CD4-positive, alpha-beta T cell (primary cell): Measurements from ENCODE around the gene RBCK1. TPM values are rescaled to one million over a fixed set of nuclear protein-coding genes. Genes with fewer than 3 reads are reported as not detected.

ENCODE experiments used
- ATAC-seq: fragments of 200-7000 bp; cut with Tn5 transposase; one replicate; pipeline ENCODE4 v1.10.0; 2022; ENCODE audit warnings: mild to moderate bottlenecking; ENCODE audit not compliant: poor library complexity
- CTCF ChIA-PET: fragments of 350-600 bp; sonication (Branson Sonifier 250); formaldehyde crosslinking; loops from one replicate; lab custom pipeline; 2021; ENCODE audit warnings: antibody characterized with exemption, inconsistent platforms; lab: Charles Lee
- POLR2A ChIA-PET: fragments of 350-600 bp; sonication (Branson Sonifier 250); formaldehyde crosslinking; loops from one replicate; lab custom pipeline; 2021; ENCODE audit warnings: antibody characterized with exemption, inconsistent platforms; lab: Charles Lee
- DNase-seq, 14 experiments: peaks; one replicate each; pipeline ENCODE4 v3.0.0-alpha.2; 2013 to 2020; ENCODE audit warnings: mixed read lengths in 2 of 14
- H3K27ac ChIP-seq, 2 donors: one replicate each; pipeline versions ENCODE4 v1.5.1 to v1.7.0; 2013; ENCODE audit warnings: low read length in 2 of 2, low read depth in 1 of 2, mild to moderate bottlenecking in 1 of 2
- H3K27me3 ChIP-seq, 2 experiments: 1 replicate in 1 of 2; 2 replicates in 1 of 2; pipeline versions ENCODE4 v1.6.1 to v1.7.0; 2013; ENCODE audit warnings: low read length in 2 of 2, control low read depth in 1 of 2, mild to moderate bottlenecking in 1 of 2, moderate library complexity in 1 of 2; ENCODE audit not compliant: insufficient read depth in 2 of 2, control insufficient read depth in 1 of 2
- H3K36me3 ChIP-seq: one replicate; pipeline ENCODE4 v1.6.1; 2013; ENCODE audit warnings: low read length, control low read depth; ENCODE audit not compliant: insufficient read depth
- H3K4me1 ChIP-seq: one replicate; pipeline ENCODE4 v1.6.1; 2013; ENCODE audit warnings: low read length, control low read depth; ENCODE audit not compliant: insufficient read depth
- H3K4me3 ChIP-seq: one replicate; pipeline ENCODE4 v1.5.1; 2013; ENCODE audit warnings: mild to moderate bottlenecking, low read length, moderate library complexity
- H3K9me3 ChIP-seq, 2 experiments: 1 replicate in 1 of 2; 2 replicates in 1 of 2; pipeline versions ENCODE4 v1.6.1 to v1.7.0; 2013; ENCODE audit warnings: low read length in 2 of 2, mild to moderate bottlenecking in 2 of 2, control low read depth in 1 of 2, moderate library complexity in 1 of 2; ENCODE audit not compliant: control insufficient read depth in 1 of 2, insufficient read depth in 1 of 2
- H3K27ac Mint-ChIP-seq: one replicate; pipeline ENCODE4 v1.8.0; 2020; ENCODE audit warnings: mixed read lengths
- H3K27me3 Mint-ChIP-seq: one replicate; pipeline ENCODE4 v1.8.0; 2021; ENCODE audit warnings: mixed read lengths
- H3K36me3 Mint-ChIP-seq: one replicate; pipeline ENCODE4 v1.8.0; 2021; ENCODE audit warnings: low read depth, mixed read lengths
- H3K4me1 Mint-ChIP-seq: one replicate; pipeline ENCODE4 v1.8.0; 2021; ENCODE audit warnings: low read depth, mixed read lengths
- H3K4me3 Mint-ChIP-seq: one replicate; pipeline ENCODE4 v1.8.0; 2020; ENCODE audit warnings: mild to moderate bottlenecking, mixed read lengths
- H3K9me3 Mint-ChIP-seq: one replicate; pipeline ENCODE4 v1.8.0; 2020; ENCODE audit warnings: mixed read lengths
- intact Hi-C, 2 experiments: fragments of 100-400 bp; cut with DNase I in 1 of 2; cut with micrococcal nuclease in 1 of 2; formaldehyde crosslinking; loops; one replicate each; pipeline versions ENCODE4 v1.15.1 to v1.9.0; 2023 to 2025; cut with DNase I, micrococcal nuclease
- total RNA-seq, 174 experiments: library from RNA in 2 of 174; stranded (reverse) in 2 of 174; gene quantifications; one replicate each; pipeline ENCODE4 v1.2.3 and lab custom pipeline; 2021 to 2026
- TF ChIP-seq, protein P1 (sequence below): fragments of 200-600 bp; IDR thresholded peaks from one replicate; pipeline ENCODE4 v1.8.0; 2022; ENCODE audit warnings: antibody characterized with exemption, mild to moderate bottlenecking

The RBCK1 gene
- total RNA-seq, 2 experiments from 2014 or later = 53.3 to 57.3 TPM

DNA sequence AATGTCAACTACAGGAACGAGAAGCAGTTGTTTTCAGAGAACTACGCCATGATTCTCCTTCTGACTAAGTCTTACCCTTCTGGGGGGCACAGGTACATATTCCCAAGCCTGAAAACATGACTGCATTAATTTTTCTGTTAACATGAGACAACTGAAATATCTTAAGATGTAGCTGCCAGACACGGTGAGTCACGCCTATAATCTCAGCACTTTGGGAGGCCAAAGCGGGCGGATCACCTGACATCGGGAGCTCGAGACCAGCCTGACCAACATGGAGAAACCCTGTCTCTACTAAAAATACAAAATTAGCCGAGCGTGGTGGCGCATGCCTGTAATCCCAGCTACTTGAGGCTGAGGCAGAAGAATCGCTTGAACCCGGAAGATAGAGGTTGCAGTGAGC lies 32.5 kb downstream of the RBCK1 start:
- no peaks in the 10 kb centered on the region for H3K27me3 ChIP-seq
- no peak overlapping the region for H3K4me3 ChIP-seq
- POLR2A ChIA-PET = interaction anchor here (0.7 kb wide), 1 partner anchor 21 kb away, joined by 3 read pairs; no protein-coding TSS in a partner anchor
- ATAC-seq = no peak
- no peaks in the 10 kb centered on the region for H3K9me3 ChIP-seq
- H3K4me1 ChIP-seq = peaks cover 39% of the 10 kb centered on the region
- Mint-ChIP-seq H3K9me3 (no peaks in the 10 kb centered on the region), H3K4me3 (no peak overlapping the region), H3K27me3 (no peaks in the 10 kb centered on the region), H3K36me3 (peaks cover 89% of the 10 kb centered on the region), H3K4me1 (peaks cover 53% of the 10 kb centered on the region), H3K27ac (no peak overlapping the region)
- peaks cover 59% of the 10 kb centered on the region for H3K36me3 ChIP-seq
- no peak overlapping the region for H3K27ac ChIP-seq
- TF ChIP-seq, protein P1, sequence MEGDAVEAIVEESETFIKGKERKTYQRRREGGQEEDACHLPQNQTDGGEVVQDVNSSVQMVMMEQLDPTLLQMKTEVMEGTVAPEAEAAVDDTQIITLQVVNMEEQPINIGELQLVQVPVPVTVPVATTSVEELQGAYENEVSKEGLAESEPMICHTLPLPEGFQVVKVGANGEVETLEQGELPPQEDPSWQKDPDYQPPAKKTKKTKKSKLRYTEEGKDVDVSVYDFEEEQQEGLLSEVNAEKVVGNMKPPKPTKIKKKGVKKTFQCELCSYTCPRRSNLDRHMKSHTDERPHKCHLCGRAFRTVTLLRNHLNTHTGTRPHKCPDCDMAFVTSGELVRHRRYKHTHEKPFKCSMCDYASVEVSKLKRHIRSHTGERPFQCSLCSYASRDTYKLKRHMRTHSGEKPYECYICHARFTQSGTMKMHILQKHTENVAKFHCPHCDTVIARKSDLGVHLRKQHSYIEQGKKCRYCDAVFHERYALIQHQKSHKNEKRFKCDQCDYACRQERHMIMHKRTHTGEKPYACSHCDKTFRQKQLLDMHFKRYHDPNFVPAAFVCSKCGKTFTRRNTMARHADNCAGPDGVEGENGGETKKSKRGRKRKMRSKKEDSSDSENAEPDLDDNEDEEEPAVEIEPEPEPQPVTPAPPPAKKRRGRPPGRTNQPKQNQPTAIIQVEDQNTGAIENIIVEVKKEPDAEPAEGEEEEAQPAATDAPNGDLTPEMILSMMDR = no peak
- no peak for DNase-seq
- CTCF ChIA-PET = no interaction called here
- intact Hi-C loops = no loop called here

DNA sequence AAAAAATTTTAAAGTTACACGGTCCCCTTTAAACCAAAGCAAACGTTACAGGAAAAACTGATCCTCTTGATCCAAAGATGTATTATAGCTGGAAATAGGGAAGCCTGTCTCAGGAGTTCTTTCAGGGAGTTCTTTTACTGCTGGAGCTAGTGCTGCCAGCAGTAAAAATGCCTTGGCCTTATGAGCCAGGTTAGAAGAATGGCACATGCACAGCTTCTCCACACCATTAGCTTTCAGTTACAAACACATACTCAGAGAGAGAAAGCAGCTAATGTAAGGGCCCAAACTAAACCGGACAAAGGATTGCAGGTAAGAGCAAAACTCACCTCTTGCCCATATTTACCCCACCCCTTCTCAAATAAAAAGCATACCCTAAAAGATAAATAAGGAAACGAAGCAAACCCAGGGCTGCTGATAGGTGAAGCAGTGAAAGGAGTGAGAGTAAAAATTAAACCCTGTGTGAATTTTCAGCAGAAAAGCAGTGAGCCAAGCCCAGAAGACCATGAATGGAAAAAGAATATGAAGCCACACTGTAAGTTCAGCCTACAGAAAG lies 35.2 kb downstream of the RBCK1 start:
- intact Hi-C loops = no loop called here
- TF ChIP-seq, protein P1 = no peak
- ChIA-PET POLR2A (no interaction called here), CTCF (no interaction called here)
- Histone ChIP-seq H3K27me3 (no peaks in the 10 kb centered on the region), H3K27ac (no peak overlapping the region), H3K4me3 (no peak overlapping the region), H3K36me3 (peaks cover 66% of the 10 kb centered on the region), H3K4me1 (peaks cover 21% of the 10 kb centered on the region), H3K9me3 (no peaks in the 10 kb centered on the region)
- DNase-seq (no peak), ATAC-seq (no peak)
- no peak overlapping the region for H3K27ac Mint-ChIP-seq
- no peaks in the 10 kb centered on the region for H3K9me3 Mint-ChIP-seq
- peaks cover 89% of the 10 kb centered on the region for H3K36me3 Mint-ChIP-seq
- H3K4me3 Mint-ChIP-seq = no peak overlapping the region
- no peaks in the 10 kb centered on the region for H3K27me3 Mint-ChIP-seq
- H3K4me1 Mint-ChIP-seq = peaks cover 40% of the 10 kb centered on the region

DNA sequence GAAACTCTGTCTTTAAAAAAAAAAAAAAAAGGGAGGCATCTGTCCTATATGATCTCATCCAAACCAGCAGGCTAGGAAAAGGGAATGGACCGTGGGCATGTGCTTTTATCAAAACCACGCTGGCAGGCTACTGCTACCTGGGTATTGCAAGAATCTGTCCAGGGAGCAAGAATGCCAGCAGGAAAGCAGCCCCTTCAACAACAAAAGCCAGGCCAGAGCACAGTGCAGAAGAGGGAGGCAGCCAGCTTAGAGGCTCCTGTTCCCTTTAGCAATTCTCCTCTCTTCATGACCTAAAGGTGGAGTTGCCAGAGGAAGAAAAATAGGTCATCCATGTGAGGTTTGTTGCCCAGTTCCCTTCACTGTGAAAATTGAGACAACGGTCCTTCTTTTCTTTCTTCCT lies 36.0 kb downstream of the RBCK1 start:
- intact Hi-C loops = no loop called here
- POLR2A ChIA-PET = no interaction called here
- H3K27me3 ChIP-seq = no peaks in the 10 kb centered on the region
- ATAC-seq (no peak), DNase-seq (no peak)
- Mint-ChIP-seq H3K9me3 (no peaks in the 10 kb centered on the region), H3K4me1 (peaks cover 32% of the 10 kb centered on the region), H3K27ac (no peak overlapping the region), H3K36me3 (peaks cover 81% of the 10 kb centered on the region), H3K4me3 (no peak overlapping the region), H3K27me3 (no peaks in the 10 kb centered on the region)
- no peak overlapping the region for H3K27ac ChIP-seq
- peaks cover 12% of the 10 kb centered on the region for H3K4me1 ChIP-seq
- CTCF ChIA-PET = interaction anchor here (1.0 kb wide), 1 partner anchor 8 kb away, joined by 3 read pairs; no protein-coding TSS in a partner anchor
- TF ChIP-seq, protein P1 = no peak
- no peaks in the 10 kb centered on the region for H3K9me3 ChIP-seq
- H3K36me3 ChIP-seq = peaks cover 66% of the 10 kb centered on the region
- no peak overlapping the region for H3K4me3 ChIP-seq
